Suprapubic skin (tissue), 4 donors: ENCODE measurements around the gene THSD1. TPM values are rescaled to one million over a fixed set of nuclear protein-coding genes. Genes with fewer than 3 reads are reported as not detected.
"Not testable (repeated sequence)": the region's sequence is repeated elsewhere in the genome, so short reads cannot be mapped to it uniquely, and the experiment has no call there.

ENCODE experiments used
- DNase-seq, 2 donors: peaks; one replicate each; pipeline ENCODE4 v3.0.0-alpha.2; 2019; ENCODE audit warnings: low spot score in 2 of 2
- H3K27ac ChIP-seq: fragments of 200-600 bp; sonication (generic); one replicate; pipeline ENCODE4 v1.5.1; 2019
- H3K27me3 ChIP-seq: fragments of 200-600 bp; sonication (generic); one replicate; pipeline ENCODE4 v1.5.1; 2019
- H3K36me3 ChIP-seq: fragments of 200-600 bp; sonication (generic); one replicate; pipeline ENCODE4 v1.5.1; 2019
- H3K4me1 ChIP-seq: fragments of 200-600 bp; sonication (generic); one replicate; pipeline ENCODE4 v1.5.1; 2019
- H3K4me3 ChIP-seq: fragments of 200-600 bp; sonication (generic); one replicate; pipeline ENCODE4 v1.5.1; 2019; ENCODE audit warnings: mild to moderate bottlenecking
- H3K9me3 ChIP-seq: fragments of 200-600 bp; sonication (generic); one replicate; pipeline ENCODE4 v1.5.1; 2019
- CTCF ChIP-seq, 2 donors: fragments of 200-600 bp in 1 of 2; fragments of 450-650 bp in 1 of 2; sonication (generic) in 1 of 2; IDR thresholded peaks; one replicate each; pipeline ENCODE4 v1.5.1; 2016 to 2019; ENCODE audit warnings: antibody characterized with exemption in 2 of 2, mild to moderate bottlenecking in 1 of 2, moderate library complexity in 1 of 2
- EP300 ChIP-seq: sonication (generic); formaldehyde crosslinking; IDR thresholded peaks from one replicate; pipeline ENCODE4 v1.6.1; 2017; ENCODE audit warnings: antibody characterized with exemption
- POLR2A ChIP-seq, 2 donors: fragments of 450-650 bp; IDR thresholded peaks; one replicate each; pipeline ENCODE4 v1.6.1; 2017; ENCODE audit warnings: antibody characterized with exemption in 2 of 2, mild to moderate bottlenecking in 2 of 2, moderate library complexity in 2 of 2
- POLR2AphosphoS5 ChIP-seq, 3 donors: sonication (generic); formaldehyde crosslinking; IDR thresholded peaks; one replicate each; pipeline ENCODE4 v1.6.1; 2017; ENCODE audit warnings: antibody characterized with exemption in 3 of 3
- WGBS: methylation state at CpG from one replicate; pipeline ENCODE4 v1.1.5; 2018; 5-methylcytosine and 5-hydroxymethylcytosine counted together
- total RNA-seq, 4 donors: library from RNA; depleted of rRNA; stranded (reverse); fragments of >200 nt; gene quantifications; one replicate each; pipeline ENCODE4 v1.1.0, GENCODE V29; 2016

Gene THSD1
- total RNA-seq, 4 donors from 2014 or later: 4.9 to 17.1 (median 7.9) TPM

- no peak for TF ChIP-seq EP300
- no peak for TF ChIP-seq CTCF (IDR thresholded peaks at IDR 0.05)
- no peak for TF ChIP-seq POLR2A (IDR thresholded peaks at IDR 0.05)
- TF ChIP-seq POLR2AphosphoS5 (IDR thresholded peaks at IDR 0.05): no peak
- Histone ChIP-seq H3K27ac (no peak overlapping the region), H3K27me3 (no peaks in the 10 kb centered on the region), H3K9me3 (no peaks in the 10 kb centered on the region), H3K4me1 (peaks cover 2% of the 10 kb centered on the region), H3K4me3 (no peak overlapping the region), H3K36me3 (no peaks in the 10 kb centered on the region)
- WGBS: 68% methylated on average over 10 of the region's 10 CpGs
- DNase-seq: no peak
These were observed 61.9 kb downstream of the THSD1 start for GRCh38 chr13:52344108-52344507.

GRCh38 chr13:52342203-52342602, 63.8 kb downstream of the THSD1 start:
- not testable (repeated sequence) for H3K4me1 ChIP-seq, H3K36me3 ChIP-seq, H3K27me3 ChIP-seq, H3K4me3 ChIP-seq, DNase-seq, H3K27ac ChIP-seq, H3K9me3 ChIP-seq
- 79% methylated on average over 3 of the region's 3 CpGs for WGBS

GRCh38 chr13:52337828-52338455, 68.0 kb downstream of the THSD1 start:
- not testable (repeated sequence) for H3K4me3 ChIP-seq, DNase-seq, H3K36me3 ChIP-seq, H3K27ac ChIP-seq, H3K9me3 ChIP-seq, H3K27me3 ChIP-seq, H3K4me1 ChIP-seq
- WGBS: 82% methylated on average over 7 of the region's 7 CpGs

GRCh38 chr13:52334107-52334506, 71.9 kb downstream of the THSD1 start:
- H3K4me1 ChIP-seq, DNase-seq, H3K36me3 ChIP-seq, H3K4me3 ChIP-seq, H3K27me3 ChIP-seq, H3K9me3 ChIP-seq, H3K27ac ChIP-seq: not testable (repeated sequence)
- no CpG with 5 or more reads among the region's 22 CpGs for WGBS

GRCh38 chr13:52331844-52332243, 74.1 kb downstream of the THSD1 start:
- not testable (repeated sequence) for H3K9me3 ChIP-seq, H3K36me3 ChIP-seq, H3K4me1 ChIP-seq, H3K4me3 ChIP-seq, H3K27ac ChIP-seq, H3K27me3 ChIP-seq, DNase-seq
- WGBS: 81% methylated on average over 6 of the region's 6 CpGs

Other genes starting within 250 kb of the THSD1 start
- 10 to 100 TPM in 2 of 4 donors, 1 to 10 TPM in 2; 6.9 to 20.4 (median 9.9) TPM for gene NEK3, start 246.6 kb downstream of the THSD1 start, total RNA-seq
- 100 to 1,000 TPM in 1 of 4 donors, 10 to 100 TPM in 3; 86.0 to 331 (median 95.2) TPM for gene VPS36, start 44.5 kb upstream of the THSD1 start, total RNA-seq
- 10 to 100 TPM; 16.0 to 33.8 (median 24.5) TPM for gene CKAP2, start 49.3 kb upstream of the THSD1 start, total RNA-seq
- gene HNRNPA1L2, start 236.3 kb upstream of the THSD1 start, total RNA-seq: 1 to 10 TPM; 1.7 to 5.1 (median 2.6) TPM
- 10 to 100 TPM; 23.7 to 38.2 (median 28.8) TPM for gene SUGT1, start 246.7 kb upstream of the THSD1 start, total RNA-seq